ENCODE measurements around the gene TAF15.

The TAF15 gene

GRCh38 chr17:35875072-35875799 lies 66.0 kb downstream of the TAF15 start:
- DNase-seq = no peak

DNA sequence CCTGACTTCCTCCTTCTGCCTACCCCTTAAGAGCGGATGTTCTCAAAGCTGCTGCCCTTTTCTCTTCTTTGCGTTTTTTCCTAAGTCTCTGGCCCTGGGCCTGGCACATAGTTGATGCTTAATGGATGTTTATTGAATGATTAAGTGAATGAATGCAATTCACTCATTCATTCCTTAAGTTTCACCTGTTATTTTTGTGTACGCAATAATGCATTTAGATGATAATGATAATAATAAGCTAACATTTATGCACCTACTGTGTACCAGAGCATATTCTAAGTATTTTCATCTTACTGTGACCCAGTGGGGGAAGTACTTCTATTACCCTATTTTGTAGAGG lies 66.5 kb downstream of the TAF15 start:
- DNase-seq = no peak

- DNase-seq = no peak
These were observed 67.2 kb downstream of the TAF15 start for GRCh38 chr17:35876534-35876933.

DNA sequence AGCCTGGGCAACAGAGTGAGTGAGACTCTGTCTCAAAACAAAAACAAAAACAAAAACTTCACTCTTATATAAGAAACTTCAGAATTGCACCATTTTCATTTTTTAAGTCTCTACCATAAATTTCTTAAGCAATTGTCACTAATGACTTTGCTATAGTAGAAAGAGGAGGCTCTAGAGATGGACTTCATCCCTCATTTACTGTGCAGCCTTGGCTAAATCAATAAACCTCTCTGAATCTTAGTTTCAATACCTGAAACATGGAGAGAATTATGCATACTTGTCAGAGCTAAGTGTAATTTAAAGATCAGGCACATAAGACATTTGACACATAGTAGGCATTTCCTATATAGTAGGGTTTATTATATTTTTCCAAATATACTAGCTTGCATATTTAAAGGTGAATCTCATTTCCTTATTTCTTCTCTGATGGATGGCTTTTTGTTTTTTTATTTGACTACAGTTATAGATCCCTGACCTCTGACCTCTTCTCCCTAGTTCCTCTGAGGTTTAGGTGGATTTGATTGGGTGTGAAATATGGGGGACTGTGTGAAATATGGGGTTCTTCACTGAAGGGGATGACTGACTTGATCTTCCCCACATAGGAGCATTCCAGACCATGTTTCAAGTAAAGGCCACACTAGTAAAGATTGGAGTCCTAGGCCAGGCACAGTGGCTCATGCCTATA lies 68.2 kb downstream of the TAF15 start:
- no peak for DNase-seq

DNA sequence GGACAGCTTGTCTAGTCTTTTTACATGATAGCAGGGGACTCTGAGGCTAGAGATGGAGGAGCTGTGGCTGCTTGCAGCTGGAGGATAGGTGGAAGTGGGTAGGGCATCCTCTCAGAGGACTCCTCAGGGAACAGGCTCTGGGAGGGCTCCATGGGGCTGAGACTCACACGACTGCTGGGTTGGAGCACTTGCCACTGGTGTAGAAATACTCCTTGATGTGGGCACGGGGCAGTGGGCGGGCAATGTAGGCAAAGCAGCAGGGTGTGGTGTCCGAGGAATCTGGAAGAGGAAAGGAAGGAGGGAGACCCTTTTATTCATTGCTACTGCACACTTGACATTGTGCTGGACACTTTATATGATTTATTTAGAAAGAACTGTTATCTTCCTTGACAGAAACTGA lies 69.1 kb downstream of the TAF15 start:
- no peak for DNase-seq

GRCh38 chr17:35879773-35880654 lies 70.7 kb downstream of the TAF15 start, which contains the start of gene CCL5:
TSS of gene CCL5 (minus strand) at chr17:35880360.
- peak in 1 of 2 donors; percentile 35 for DNase-seq

- DNase-seq = no peak
These were observed 80.0 kb downstream of the TAF15 start for GRCh38 chr17:35889241-35889640.

GRCh38 chr17:35889818-35890773 lies 80.8 kb downstream of the TAF15 start:
- DNase-seq = no peak

GRCh38 chr17:35890774-35891155 lies 81.5 kb downstream of the TAF15 start:
- no peak for DNase-seq

GRCh38 chr17:35891269-35891668 lies 82.0 kb downstream of the TAF15 start:
- DNase-seq = no peak

- peak; percentile 49 to 63 for DNase-seq
These were observed 83.1 kb downstream of the TAF15 start for GRCh38 chr17:35892091-35893035.

- DNase-seq = no peak
These were observed 84.5 kb downstream of the TAF15 start for GRCh38 chr17:35893751-35894150.

GRCh38 chr17:35894206-35894605 lies 84.9 kb downstream of the TAF15 start:
- no peak for DNase-seq

DNA sequence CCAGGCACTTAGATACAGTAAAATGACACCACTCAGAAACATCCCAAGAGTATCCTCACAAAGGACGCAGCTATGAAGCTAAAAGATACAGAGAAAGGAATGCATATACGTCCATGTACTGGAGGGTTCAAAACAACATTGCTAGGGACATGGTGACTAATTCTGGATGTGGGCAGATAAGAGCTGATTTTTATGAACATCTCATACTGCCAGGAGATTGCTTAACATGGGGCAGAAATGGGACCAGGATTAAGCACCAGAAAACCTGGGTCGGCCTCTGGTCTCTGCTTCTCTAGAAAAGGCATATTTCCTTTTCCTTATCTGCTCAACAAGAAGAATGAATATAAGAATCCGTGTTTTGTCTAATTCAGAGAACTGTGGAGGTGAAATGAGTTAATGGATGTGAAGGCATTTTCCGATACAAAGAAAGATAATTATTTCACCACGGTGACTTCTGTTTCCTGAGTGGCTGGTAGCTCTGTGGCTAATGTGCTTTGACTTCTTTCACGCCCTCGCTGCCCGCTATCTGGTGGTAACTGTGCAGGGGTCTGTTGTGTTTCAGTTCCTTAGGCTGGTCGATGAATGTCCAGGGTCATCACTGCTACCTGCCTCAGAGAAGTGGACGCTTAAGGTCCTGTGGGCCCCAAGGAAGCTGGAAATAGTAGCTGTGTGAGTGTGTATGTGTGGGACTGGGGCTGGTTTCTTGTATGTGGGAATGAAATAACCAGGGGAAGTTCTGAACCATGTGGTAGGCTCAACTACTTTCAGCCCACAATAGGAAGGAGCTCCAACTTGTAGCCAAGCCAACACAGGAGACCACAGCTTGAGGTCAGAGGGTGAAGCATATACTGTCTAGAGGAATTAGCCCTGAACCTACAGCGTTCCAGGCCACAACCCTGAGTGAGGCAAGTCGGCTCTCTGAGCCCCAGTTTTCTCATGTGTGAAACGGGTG lies 86.6 kb downstream of the TAF15 start:
- no peak for DNase-seq
